Panc1 (cell line): ENCODE measurements around the gene B4GALT4. TPM values are rescaled to one million over a fixed set of nuclear protein-coding genes. Genes with fewer than 3 reads are reported as not detected.

ENCODE experiments used
- ATAC-seq: fragments of 200-7000 bp; cut with Tn5 transposase; 2 replicates; pipeline ENCODE4 v1.9.1; 2020; ENCODE audit warnings: mild to moderate bottlenecking, moderate library complexity
- BruUV-seq: library from RNA; stranded (reverse); fragments of 400-500 nt; replicated peaks from 2 replicates; lab custom pipeline; 2021; lab: Mats Ljungman, UMichigan
- CTCF ChIA-PET: fragments of 300-600 bp; sonication (Branson Sonifier 250); formaldehyde crosslinking; loops from one replicate; lab custom pipeline; 2022; ENCODE audit warnings: antibody characterized with exemption; lab: Charles Lee
- POLR2A ChIA-PET: fragments of 300-600 bp; sonication (Branson Sonifier 250); formaldehyde crosslinking; loops from one replicate; lab custom pipeline; 2022; ENCODE audit warnings: antibody characterized with exemption; lab: Charles Lee
- DNase-seq: peaks from one replicate; pipeline ENCODE4 v3.0.0-alpha.2; 2010; ENCODE audit warnings: low read depth, low spot score
- H3K27ac ChIP-seq: 2 replicates; pipeline ENCODE4 v1.5.1; 2011; ENCODE audit warnings: mild to moderate bottlenecking, low read length, inconsistent platforms
- H3K27me3 ChIP-seq: fragments of 200-500 bp; sonication (Bioruptor generic); 2 replicates; pipeline ENCODE4 v1.6.0; 2014; ENCODE audit warnings: low read length, inconsistent platforms; ENCODE audit not compliant: control insufficient read depth, insufficient read depth
- H3K36me3 ChIP-seq: fragments of 200-500 bp; sonication (Bioruptor generic); 2 replicates; pipeline ENCODE4 v1.5.1; 2014; ENCODE audit warnings: inconsistent platforms, mild to moderate bottlenecking, low read length, moderate library complexity; ENCODE audit not compliant: control insufficient read depth, insufficient read depth
- H3K4me1 ChIP-seq: 2 replicates; pipeline ENCODE4 v1.5.1; 2011; ENCODE audit warnings: inconsistent platforms, mild to moderate bottlenecking, low read length, moderate library complexity; ENCODE audit not compliant: control insufficient read depth, insufficient read depth
- H3K4me3 ChIP-seq, 2 experiments: 2 replicates each; pipeline ENCODE4 v1.5.1; 2011 to 2012; ENCODE audit warnings: low read depth in 2 of 2, low read length in 2 of 2, mild to moderate bottlenecking in 2 of 2, inconsistent platforms in 1 of 2, moderate library complexity in 1 of 2
- H3K9me3 ChIP-seq: fragments of 200-500 bp; sonication (Bioruptor generic); 2 replicates; pipeline ENCODE4 v1.5.1; 2014; ENCODE audit warnings: low read depth, mild to moderate bottlenecking, inconsistent platforms, low read length, moderate library complexity; ENCODE audit not compliant: control insufficient read depth, insufficient read depth
- CTCF ChIP-seq: fragments of 450-650 bp; IDR thresholded peaks from 2 replicates; pipeline ENCODE4 v1.5.1; 2017; ENCODE audit warnings: mild to moderate bottlenecking
- POLR2AphosphoS5 ChIP-seq: IDR thresholded peaks from 2 replicates; pipeline ENCODE4 v1.6.1; 2012; ENCODE audit warnings: mild to moderate bottlenecking, low read depth, low read length, moderate library complexity
- SIN3A ChIP-seq: IDR thresholded peaks from 2 replicates; pipeline ENCODE4 v1.6.1; 2012; ENCODE audit warnings: low read depth, mild to moderate bottlenecking, low read length, moderate library complexity, borderline replicate concordance; ENCODE audit not compliant: insufficient read depth
- TCF7L2 ChIP-seq: IDR thresholded peaks from 2 replicates; pipeline ENCODE4 v1.6.1; 2011; ENCODE audit warnings: mild to moderate bottlenecking, low read depth, low read length, inconsistent platforms
- in situ Hi-C: cut with HindIII; loops from 2 replicates; pipeline ENCODE4 v1.10.0; 2016; ENCODE audit warnings: low sequenced_read_pairs, low pct_unique_long_range_greater_than_20kb
- intact Hi-C: fragments of 100-400 bp; cut with micrococcal nuclease; formaldehyde crosslinking; loops from one replicate; pipeline ENCODE4 v1.10.0; 2022; ENCODE audit not compliant: unreplicated experiment
- total RNA-seq: library from RNA; stranded (reverse); gene quantifications from one replicate; pipeline ENCODE4 v1.2.1, GENCODE V29; 2021; ENCODE audit not compliant: unreplicated experiment
- TF ChIP-seq, protein P1 (sequence below), 2 experiments: IDR thresholded peaks; 2 replicates each; pipeline ENCODE4 v1.6.1; 2011 to 2012; ENCODE audit warnings: low read depth in 2 of 2, control low read depth in 1 of 2, low read length in 1 of 2, mild to moderate bottlenecking in 1 of 2, moderate library complexity in 1 of 2; ENCODE audit not compliant: insufficient read depth in 1 of 2

B4GALT4 gene
- total RNA-seq, 1 experiment from 2014 or later = 27.4 TPM

DNA sequence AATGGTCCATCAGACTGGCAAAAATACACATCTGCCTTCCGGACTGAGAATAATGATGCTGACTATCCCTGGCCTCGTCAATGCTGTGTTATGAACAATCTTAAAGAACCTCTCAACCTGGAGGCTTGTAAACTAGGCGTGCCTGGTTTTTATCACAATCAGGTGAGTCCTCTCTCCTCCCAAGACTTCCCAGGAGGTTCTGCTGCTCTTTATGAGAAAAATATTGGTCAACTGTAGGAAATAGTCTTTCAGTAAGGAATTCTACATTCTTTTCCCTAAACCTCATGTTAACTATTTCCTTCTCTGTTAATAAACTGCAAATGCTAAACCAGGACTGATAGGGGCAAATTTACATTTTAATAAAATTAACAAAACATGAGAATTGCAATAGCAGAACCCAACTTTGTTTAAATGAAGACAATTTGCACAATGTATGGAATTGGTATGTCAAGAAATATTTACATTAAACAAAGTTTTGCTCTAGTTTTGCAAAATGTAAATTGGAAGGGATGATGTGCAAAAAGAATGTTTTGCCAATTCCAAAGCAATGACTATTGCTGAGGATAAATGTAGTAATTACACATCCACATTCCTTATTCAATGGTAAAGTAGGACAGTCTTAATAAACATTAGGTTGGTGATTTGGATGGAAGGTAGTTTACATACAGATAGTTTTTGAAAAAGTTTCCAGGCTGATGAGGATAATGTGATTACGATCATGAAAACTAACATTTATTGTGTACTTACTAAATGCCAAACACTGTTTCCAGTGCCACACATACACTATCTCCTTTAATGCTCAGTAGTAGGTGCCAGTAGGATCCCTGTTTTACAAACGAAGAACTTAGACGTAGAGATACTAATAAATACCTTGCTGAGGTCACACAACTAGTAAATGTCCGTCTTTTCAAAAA is 46.2 kb downstream of the B4GALT4 start:
- peak; percentile 60 for ATAC-seq
- no TSS peak for BruUV-seq
- no peaks in the 10 kb centered on the region for H3K9me3 ChIP-seq

DNA sequence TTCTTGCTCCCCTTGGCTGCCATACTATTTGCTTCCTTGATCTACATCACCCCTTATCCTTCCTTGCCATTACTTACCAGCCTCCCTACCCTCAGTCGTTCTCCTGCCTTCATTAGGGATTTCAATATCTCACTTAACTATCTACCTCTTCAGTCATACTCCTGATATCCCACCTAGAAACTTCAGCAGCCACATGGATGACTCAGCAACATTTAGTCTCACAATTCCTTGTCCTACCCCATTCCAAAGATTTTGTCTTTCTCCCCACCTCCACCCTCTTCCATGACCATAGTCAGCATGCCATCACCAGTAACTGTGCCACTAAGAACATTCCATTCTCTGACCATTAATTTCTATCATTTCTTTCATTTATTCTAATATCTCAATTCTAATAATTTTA is 48.9 kb downstream of the B4GALT4 start:
- no peaks in the 10 kb centered on the region for H3K36me3 ChIP-seq
- H3K4me1 ChIP-seq = no peaks in the 10 kb centered on the region
- intact Hi-C loops = no loop called here
- CTCF ChIA-PET = no interaction called here
- BruUV-seq = no TSS peak
- no peaks in the 10 kb centered on the region for H3K9me3 ChIP-seq
- no peak overlapping the region for H3K4me3 ChIP-seq
- in situ Hi-C loops = no loop called here
- H3K27me3 ChIP-seq = no peaks in the 10 kb centered on the region
- DNase-seq (no peak), ATAC-seq (no peak)
- POLR2A ChIA-PET = no interaction called here
- no peak for TF ChIP-seq CTCF
- no peak for TF ChIP-seq TCF7L2
- no peak for TF ChIP-seq SIN3A
- TF ChIP-seq, protein P1, sequence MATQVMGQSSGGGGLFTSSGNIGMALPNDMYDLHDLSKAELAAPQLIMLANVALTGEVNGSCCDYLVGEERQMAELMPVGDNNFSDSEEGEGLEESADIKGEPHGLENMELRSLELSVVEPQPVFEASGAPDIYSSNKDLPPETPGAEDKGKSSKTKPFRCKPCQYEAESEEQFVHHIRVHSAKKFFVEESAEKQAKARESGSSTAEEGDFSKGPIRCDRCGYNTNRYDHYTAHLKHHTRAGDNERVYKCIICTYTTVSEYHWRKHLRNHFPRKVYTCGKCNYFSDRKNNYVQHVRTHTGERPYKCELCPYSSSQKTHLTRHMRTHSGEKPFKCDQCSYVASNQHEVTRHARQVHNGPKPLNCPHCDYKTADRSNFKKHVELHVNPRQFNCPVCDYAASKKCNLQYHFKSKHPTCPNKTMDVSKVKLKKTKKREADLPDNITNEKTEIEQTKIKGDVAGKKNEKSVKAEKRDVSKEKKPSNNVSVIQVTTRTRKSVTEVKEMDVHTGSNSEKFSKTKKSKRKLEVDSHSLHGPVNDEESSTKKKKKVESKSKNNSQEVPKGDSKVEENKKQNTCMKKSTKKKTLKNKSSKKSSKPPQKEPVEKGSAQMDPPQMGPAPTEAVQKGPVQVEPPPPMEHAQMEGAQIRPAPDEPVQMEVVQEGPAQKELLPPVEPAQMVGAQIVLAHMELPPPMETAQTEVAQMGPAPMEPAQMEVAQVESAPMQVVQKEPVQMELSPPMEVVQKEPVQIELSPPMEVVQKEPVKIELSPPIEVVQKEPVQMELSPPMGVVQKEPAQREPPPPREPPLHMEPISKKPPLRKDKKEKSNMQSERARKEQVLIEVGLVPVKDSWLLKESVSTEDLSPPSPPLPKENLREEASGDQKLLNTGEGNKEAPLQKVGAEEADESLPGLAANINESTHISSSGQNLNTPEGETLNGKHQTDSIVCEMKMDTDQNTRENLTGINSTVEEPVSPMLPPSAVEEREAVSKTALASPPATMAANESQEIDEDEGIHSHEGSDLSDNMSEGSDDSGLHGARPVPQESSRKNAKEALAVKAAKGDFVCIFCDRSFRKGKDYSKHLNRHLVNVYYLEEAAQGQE (IDR thresholded peaks at IDR 0.05; ENCODE audit: insufficient read depth in 1 of 2, low read depth in 2 of 2, low read length in 1 of 2) = no peak
- TF ChIP-seq POLR2AphosphoS5 = no peak
- no peak overlapping the region for H3K27ac ChIP-seq

More for the DNA sequence above, 46.2 kb downstream of the B4GALT4 start:
- Histone ChIP-seq H3K36me3 (no peaks in the 10 kb centered on the region), H3K4me1 (no peaks in the 10 kb centered on the region), H3K27me3 (no peaks in the 10 kb centered on the region), H3K4me3 (no peak overlapping the region), H3K27ac (no peak overlapping the region)
- intact Hi-C loops = no loop called here
- POLR2A ChIA-PET = no interaction called here
- no peak for TF ChIP-seq SIN3A
- TF ChIP-seq, protein P1 (IDR thresholded peaks at IDR 0.05; ENCODE audit: insufficient read depth in 1 of 2, low read depth in 2 of 2, low read length in 1 of 2) = no peak
- in situ Hi-C loops = no loop called here
- no peak for DNase-seq
- CTCF ChIA-PET = no interaction called here
